Activated CD4-positive, alpha-beta T cell treated with anti-CD3 and anti-CD28 coated beads, Interleukin-10, Interleukin-2, amounts not matched to agents 100 ng/mL and 50 ng/mL, durations not matched to agents 16 hours and 8 hours (primary cell): Measurements from ENCODE around the gene C16orf82.

Experiments used
- DNase-seq: peaks from one replicate; pipeline ENCODE4 v3.0.0-alpha.2; 2020

The C16orf82 gene

GRCh38 chr16:27096375-27096774 lies 29.6 kb downstream of the C16orf82 start:
- DNase-seq, result no peak

GRCh38 chr16:27097800-27098230 lies 31.1 kb downstream of the C16orf82 start:
- no peak for DNase-seq

GRCh38 chr16:27098366-27099049 lies 31.8 kb downstream of the C16orf82 start:
- DNase-seq, result no peak

GRCh38 chr16:27102701-27103575 lies 36.2 kb downstream of the C16orf82 start:
- no peak for DNase-seq

GRCh38 chr16:27103954-27104353 lies 37.2 kb downstream of the C16orf82 start:
- DNase-seq, result no peak

- no peak for DNase-seq
These were observed 39.6 kb downstream of the C16orf82 start for GRCh38 chr16:27106305-27106704.

- no peak for DNase-seq
These were observed 40.5 kb downstream of the C16orf82 start for GRCh38 chr16:27107185-27107592.

- DNase-seq, result no peak
These were observed 41.5 kb downstream of the C16orf82 start for GRCh38 chr16:27108051-27108770.

- DNase-seq, result no peak
These were observed 42.3 kb downstream of the C16orf82 start for GRCh38 chr16:27108826-27109665.

- peak; percentile 76 for DNase-seq
These were observed 43.2 kb downstream of the C16orf82 start for GRCh38 chr16:27109666-27110523.

- DNase-seq, result no peak
These were observed 43.8 kb downstream of the C16orf82 start for GRCh38 chr16:27110524-27110896.

GRCh38 chr16:27111486-27111885 lies 44.8 kb downstream of the C16orf82 start:
- DNase-seq, result no peak

- DNase-seq, result no peak
These were observed 45.5 kb downstream of the C16orf82 start for GRCh38 chr16:27112093-27112811.

GRCh38 chr16:27113341-27113841 lies 46.7 kb downstream of the C16orf82 start:
- no peak for DNase-seq

- DNase-seq, result no peak
These were observed 47.3 kb downstream of the C16orf82 start for GRCh38 chr16:27114006-27114405.

GRCh38 chr16:27118526-27118925 lies 51.8 kb downstream of the C16orf82 start:
- DNase-seq, result no peak
